HepG2 (cell line): ENCODE data around the gene EGFL8. TPM values are rescaled to one million over a fixed set of nuclear protein-coding genes. Genes with fewer than 3 reads are reported as not detected.
A peak's percentile ranks its signal among the peaks of the same experiment; 100 is the strongest.

Experiments used
- PRMT3 ChIP-seq: sonication (generic); formaldehyde crosslinking; IDR thresholded peaks from 2 replicates; pipeline ENCODE4 v1.8.1; 2022; ENCODE audit warnings: low read depth, mild to moderate bottlenecking, moderate library complexity, missing genetic modification reagents, borderline replicate concordance
- RAD51 ChIP-seq: fragments of 450-650 bp; IDR thresholded peaks from 2 replicates; pipeline ENCODE4 v1.6.1; 2016; ENCODE audit warnings: borderline replicate concordance
- SIN3A ChIP-seq: IDR thresholded peaks from 2 replicates; pipeline ENCODE4 v1.6.1; 2011; ENCODE audit warnings: low read depth, mild to moderate bottlenecking, control low read depth, low read length, borderline replicate concordance
- SOX6 ChIP-seq, 2 experiments: fragments of 450-650 bp in 1 of 2; sonication (generic) in 1 of 2; formaldehyde crosslinking in 1 of 2; IDR thresholded peaks; 2 replicates each; pipeline versions ENCODE4 v1.4.0 to v1.6.1; 2017 to 2020; ENCODE audit warnings: antibody characterized with exemption in 1 of 2, mild to moderate bottlenecking in 1 of 2, missing genetic modification reagents in 1 of 2
- TBL1XR1 ChIP-seq: fragments of 150-350 bp; IDR thresholded peaks from 2 replicates; pipeline ENCODE4 v1.6.1; 2014; ENCODE audit warnings: borderline replicate concordance, low read length; ENCODE audit not compliant: partially characterized antibody
- ZNF17 ChIP-seq: sonication (generic); formaldehyde crosslinking; IDR thresholded peaks from 2 replicates; pipeline ENCODE4 v1.5.0; 2020; ENCODE audit warnings: mild to moderate bottlenecking, missing genetic modification reagents
- ZNF335 ChIP-seq: sonication (generic); formaldehyde crosslinking; IDR thresholded peaks from 2 replicates; pipeline ENCODE4 v1.4.0; 2020; ENCODE audit warnings: missing genetic modification reagents
- ZNF652 ChIP-seq: IDR thresholded peaks from 2 replicates; pipeline ENCODE4 v1.6.1; 2016; ENCODE audit warnings: low read depth, borderline replicate concordance
- ZNF891 ChIP-seq: sonication (generic); formaldehyde crosslinking; IDR thresholded peaks from 2 replicates; pipeline ENCODE4 v1.5.0; 2020; ENCODE audit warnings: mild to moderate bottlenecking, missing genetic modification reagents
- polyA plus RNA-seq, 8 experiments: library from polyadenylated mRNA; depleted of rRNA in 3 of 8; stranded (reverse) in 7 of 8; unstranded in 1 of 8; fragments of >200 nt; fragmentation: Illumina TruSeq in 4 of 8; extraction: Trizol in 4 of 8; gene quantifications; 2 replicates each; pipeline versions ENCODE4 v1.2.1 to v1.2.3, GENCODE V29; 2011 to 2016; ENCODE audit warnings: low read depth in 4 of 8, missing spikeins in 1 of 8, mixed read lengths in 1 of 8; ENCODE audit not compliant: insufficient read depth in 1 of 8
- total RNA-seq, 5 experiments: library from RNA; depleted of rRNA; stranded (reverse); fragments of >200 nt; fragmentation: Illumina TruSeq; extraction: Trizol; gene quantifications; 2 replicates each; pipeline ENCODE4 v1.2.3, GENCODE V29; 2016; ENCODE audit warnings: low read depth in 1 of 5
- TF ChIP-seq, protein P1 (sequence below), 2 experiments: sonication (generic) in 1 of 2; formaldehyde crosslinking in 1 of 2; IDR thresholded peaks; 2 replicates each; pipeline versions ENCODE4 v1.5.1 to v1.6.1; 2011 to 2020; ENCODE audit warnings: borderline replicate concordance in 1 of 2, low read depth in 1 of 2, low read length in 1 of 2, mild to moderate bottlenecking in 1 of 2, missing genetic modification reagents in 1 of 2, moderate library complexity in 1 of 2
- TF ChIP-seq, protein P2 (sequence below): sonication (generic); formaldehyde crosslinking; IDR thresholded peaks from 2 replicates; pipeline ENCODE4 v1.4.0; 2020; ENCODE audit warnings: mild to moderate bottlenecking, missing genetic modification reagents, borderline replicate concordance
- TF ChIP-seq, protein P3 (sequence below): sonication (generic); formaldehyde crosslinking; IDR thresholded peaks from 2 replicates; pipeline ENCODE4 v1.4.0; 2020; ENCODE audit warnings: mild to moderate bottlenecking, missing genetic modification reagents
- TF ChIP-seq, protein P4 (sequence below): sonication (generic); formaldehyde crosslinking; IDR thresholded peaks from 2 replicates; pipeline ENCODE4 v1.4.0; 2020; ENCODE audit warnings: mild to moderate bottlenecking, missing genetic modification reagents

EGFL8 gene
- total and polyA plus RNA-seq, 2 of the 13 experiments (the other 11 are each of a cell fraction or from before 2014, with no cell fraction given), result 10.0 to 11.5 TPM

DNA sequence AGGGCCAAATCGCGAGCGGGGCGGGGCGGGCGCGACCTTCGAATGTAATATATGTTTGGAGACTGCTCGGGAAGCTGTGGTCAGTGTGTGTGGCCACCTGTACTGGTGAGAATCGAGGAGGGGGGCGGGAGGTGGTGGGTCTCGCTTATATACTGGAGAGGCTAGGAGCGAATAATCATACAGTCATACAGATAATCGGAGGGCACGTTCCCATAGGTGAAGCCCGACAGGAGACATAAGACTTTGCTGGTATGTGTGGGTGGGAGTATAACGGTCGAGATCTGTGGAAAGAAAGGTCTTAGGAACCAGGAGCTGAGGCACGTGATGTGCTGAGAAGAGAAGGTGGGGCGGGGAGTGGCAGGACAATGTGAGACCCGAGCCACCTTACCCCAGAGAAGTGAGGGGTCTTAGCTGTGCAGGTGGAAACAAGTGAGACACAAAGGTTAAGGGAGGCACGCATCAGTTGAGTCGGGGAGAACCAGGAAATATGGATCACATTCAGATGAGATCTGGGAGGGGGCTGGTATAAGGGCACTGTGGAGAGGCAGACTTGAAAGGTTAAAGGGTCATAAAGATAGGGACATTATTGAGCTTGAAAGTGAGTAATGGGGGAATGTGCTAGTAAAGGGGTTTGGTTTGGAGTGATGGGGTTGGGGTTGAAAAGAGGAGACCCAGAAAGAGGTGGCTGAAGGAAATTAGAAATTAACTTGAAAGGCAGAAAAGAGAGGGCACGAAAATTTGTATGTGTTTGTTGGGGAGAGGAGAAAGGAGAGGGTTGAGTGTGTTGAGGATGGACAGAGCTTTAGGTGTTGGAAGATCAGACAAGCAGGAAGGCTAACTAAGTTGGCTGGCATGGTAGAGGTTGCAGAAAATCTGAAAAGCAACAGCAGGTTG, 14.4 kb downstream of the EGFL8 start (continued):
- TF ChIP-seq, protein P1, sequence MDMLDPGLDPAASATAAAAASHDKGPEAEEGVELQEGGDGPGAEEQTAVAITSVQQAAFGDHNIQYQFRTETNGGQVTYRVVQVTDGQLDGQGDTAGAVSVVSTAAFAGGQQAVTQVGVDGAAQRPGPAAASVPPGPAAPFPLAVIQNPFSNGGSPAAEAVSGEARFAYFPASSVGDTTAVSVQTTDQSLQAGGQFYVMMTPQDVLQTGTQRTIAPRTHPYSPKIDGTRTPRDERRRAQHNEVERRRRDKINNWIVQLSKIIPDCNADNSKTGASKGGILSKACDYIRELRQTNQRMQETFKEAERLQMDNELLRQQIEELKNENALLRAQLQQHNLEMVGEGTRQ (IDR thresholded peaks at IDR 0.05; ENCODE audit: low read depth, low read length), result 0 out of 2 replicates have a peak, but pooled peaks have one; percentile 8
- TF ChIP-seq, protein P1 (CRISPR knock-in tag; IDR thresholded peaks at IDR 0.05; ENCODE audit: borderline replicate concordance), result no peak
- TF ChIP-seq, protein P2, sequence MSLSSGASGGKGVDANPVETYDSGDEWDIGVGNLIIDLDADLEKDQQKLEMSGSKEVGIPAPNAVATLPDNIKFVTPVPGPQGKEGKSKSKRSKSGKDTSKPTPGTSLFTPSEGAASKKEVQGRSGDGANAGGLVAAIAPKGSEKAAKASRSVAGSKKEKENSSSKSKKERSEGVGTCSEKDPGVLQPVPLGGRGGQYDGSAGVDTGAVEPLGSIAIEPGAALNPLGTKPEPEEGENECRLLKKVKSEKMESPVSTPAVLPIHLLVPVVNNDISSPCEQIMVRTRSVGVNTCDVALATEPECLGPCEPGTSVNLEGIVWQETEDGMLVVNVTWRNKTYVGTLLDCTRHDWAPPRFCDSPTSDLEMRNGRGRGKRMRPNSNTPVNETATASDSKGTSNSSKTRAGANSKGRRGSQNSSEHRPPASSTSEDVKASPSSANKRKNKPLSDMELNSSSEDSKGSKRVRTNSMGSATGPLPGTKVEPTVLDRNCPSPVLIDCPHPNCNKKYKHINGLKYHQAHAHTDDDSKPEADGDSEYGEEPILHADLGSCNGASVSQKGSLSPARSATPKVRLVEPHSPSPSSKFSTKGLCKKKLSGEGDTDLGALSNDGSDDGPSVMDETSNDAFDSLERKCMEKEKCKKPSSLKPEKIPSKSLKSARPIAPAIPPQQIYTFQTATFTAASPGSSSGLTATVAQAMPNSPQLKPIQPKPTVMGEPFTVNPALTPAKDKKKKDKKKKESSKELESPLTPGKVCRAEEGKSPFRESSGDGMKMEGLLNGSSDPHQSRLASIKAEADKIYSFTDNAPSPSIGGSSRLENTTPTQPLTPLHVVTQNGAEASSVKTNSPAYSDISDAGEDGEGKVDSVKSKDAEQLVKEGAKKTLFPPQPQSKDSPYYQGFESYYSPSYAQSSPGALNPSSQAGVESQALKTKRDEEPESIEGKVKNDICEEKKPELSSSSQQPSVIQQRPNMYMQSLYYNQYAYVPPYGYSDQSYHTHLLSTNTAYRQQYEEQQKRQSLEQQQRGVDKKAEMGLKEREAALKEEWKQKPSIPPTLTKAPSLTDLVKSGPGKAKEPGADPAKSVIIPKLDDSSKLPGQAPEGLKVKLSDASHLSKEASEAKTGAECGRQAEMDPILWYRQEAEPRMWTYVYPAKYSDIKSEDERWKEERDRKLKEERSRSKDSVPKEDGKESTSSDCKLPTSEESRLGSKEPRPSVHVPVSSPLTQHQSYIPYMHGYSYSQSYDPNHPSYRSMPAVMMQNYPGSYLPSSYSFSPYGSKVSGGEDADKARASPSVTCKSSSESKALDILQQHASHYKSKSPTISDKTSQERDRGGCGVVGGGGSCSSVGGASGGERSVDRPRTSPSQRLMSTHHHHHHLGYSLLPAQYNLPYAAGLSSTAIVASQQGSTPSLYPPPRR, result no peak
- TF ChIP-seq, protein P3, sequence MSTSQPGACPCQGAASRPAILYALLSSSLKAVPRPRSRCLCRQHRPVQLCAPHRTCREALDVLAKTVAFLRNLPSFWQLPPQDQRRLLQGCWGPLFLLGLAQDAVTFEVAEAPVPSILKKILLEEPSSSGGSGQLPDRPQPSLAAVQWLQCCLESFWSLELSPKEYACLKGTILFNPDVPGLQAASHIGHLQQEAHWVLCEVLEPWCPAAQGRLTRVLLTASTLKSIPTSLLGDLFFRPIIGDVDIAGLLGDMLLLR, result peak; percentile 13; the same call in 1 of the 2 replicates
- TF ChIP-seq ZNF652 (no peak), SOX6 (IDR thresholded peaks at IDR 0.05) (no peak), SOX6 (CRISPR knock-in tag; IDR thresholded peaks at IDR 0.05) (peak; percentile 36; the same call in 1 of the 2 replicates), ZNF17 (no peak), ZNF335 (CRISPR knock-in tag) (0 out of 2 replicates have a peak, but pooled peaks have one; percentile 41), ZNF891 (no peak), RAD51 (no peak), TBL1XR1 (no peak), SIN3A (peak; percentile 34; the same call in 1 of the 2 replicates), PRMT3 (CRISPR knock-in tag) (no peak)
- TF ChIP-seq, protein P4, sequence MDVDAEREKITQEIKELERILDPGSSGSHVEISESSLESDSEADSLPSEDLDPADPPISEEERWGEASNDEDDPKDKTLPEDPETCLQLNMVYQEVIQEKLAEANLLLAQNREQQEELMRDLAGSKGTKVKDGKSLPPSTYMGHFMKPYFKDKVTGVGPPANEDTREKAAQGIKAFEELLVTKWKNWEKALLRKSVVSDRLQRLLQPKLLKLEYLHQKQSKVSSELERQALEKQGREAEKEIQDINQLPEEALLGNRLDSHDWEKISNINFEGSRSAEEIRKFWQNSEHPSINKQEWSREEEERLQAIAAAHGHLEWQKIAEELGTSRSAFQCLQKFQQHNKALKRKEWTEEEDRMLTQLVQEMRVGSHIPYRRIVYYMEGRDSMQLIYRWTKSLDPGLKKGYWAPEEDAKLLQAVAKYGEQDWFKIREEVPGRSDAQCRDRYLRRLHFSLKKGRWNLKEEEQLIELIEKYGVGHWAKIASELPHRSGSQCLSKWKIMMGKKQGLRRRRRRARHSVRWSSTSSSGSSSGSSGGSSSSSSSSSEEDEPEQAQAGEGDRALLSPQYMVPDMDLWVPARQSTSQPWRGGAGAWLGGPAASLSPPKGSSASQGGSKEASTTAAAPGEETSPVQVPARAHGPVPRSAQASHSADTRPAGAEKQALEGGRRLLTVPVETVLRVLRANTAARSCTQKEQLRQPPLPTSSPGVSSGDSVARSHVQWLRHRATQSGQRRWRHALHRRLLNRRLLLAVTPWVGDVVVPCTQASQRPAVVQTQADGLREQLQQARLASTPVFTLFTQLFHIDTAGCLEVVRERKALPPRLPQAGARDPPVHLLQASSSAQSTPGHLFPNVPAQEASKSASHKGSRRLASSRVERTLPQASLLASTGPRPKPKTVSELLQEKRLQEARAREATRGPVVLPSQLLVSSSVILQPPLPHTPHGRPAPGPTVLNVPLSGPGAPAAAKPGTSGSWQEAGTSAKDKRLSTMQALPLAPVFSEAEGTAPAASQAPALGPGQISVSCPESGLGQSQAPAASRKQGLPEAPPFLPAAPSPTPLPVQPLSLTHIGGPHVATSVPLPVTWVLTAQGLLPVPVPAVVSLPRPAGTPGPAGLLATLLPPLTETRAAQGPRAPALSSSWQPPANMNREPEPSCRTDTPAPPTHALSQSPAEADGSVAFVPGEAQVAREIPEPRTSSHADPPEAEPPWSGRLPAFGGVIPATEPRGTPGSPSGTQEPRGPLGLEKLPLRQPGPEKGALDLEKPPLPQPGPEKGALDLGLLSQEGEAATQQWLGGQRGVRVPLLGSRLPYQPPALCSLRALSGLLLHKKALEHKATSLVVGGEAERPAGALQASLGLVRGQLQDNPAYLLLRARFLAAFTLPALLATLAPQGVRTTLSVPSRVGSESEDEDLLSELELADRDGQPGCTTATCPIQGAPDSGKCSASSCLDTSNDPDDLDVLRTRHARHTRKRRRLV (CRISPR knock-in tag), result peak; percentile 57; the same call in 1 of the 2 replicates
